GM19023 (cell line): Measurements from ENCODE around the gene SLC15A1.
"Not testable (repeated sequence)": the region's sequence is repeated elsewhere in the genome, so short reads cannot be mapped to it uniquely, and the experiment has no call there.

Experiments
- ATAC-seq: cut with Tn5 transposase; IDR thresholded peaks from one replicate; pipeline ENCODE4 v1.9.1; 2021; ENCODE audit warnings: mild to moderate bottlenecking, moderate library complexity; ENCODE audit not compliant: unreplicated experiment

The SLC15A1 gene

DNA sequence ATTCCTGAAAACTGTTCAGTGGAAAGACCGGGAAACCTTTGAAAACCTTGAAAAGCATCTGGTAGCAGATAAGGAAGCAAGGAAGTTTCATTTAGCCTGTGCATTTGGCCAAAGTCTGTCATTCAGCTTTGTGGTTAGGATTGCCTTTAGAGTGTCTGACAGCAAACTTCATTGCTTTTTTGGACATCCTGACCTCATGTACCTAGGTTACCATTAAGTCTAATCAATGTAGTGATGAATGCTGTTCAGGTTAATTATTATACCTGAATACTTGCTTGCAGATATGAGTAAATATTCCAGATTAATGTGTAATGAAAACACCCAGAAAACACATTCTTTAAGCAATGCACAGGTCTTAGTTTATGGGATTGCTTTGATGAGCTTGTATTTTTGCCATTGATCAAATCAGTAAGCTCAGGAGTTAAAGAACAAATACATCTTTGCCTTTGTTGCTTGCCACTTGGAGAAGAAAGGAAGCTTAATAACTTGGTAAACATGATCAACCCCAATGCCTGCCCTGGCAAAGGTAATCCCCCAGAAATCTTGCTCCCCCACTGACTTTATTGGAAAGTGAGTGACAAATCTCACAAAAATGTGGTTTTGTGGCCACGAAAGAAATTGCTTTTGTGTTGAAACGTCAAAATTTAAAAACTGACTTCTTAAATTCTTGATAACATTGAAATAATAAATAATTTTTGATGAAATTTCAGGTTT is 87.4 kb downstream of the SLC15A1 start:
- ATAC-seq, result no peak

DNA sequence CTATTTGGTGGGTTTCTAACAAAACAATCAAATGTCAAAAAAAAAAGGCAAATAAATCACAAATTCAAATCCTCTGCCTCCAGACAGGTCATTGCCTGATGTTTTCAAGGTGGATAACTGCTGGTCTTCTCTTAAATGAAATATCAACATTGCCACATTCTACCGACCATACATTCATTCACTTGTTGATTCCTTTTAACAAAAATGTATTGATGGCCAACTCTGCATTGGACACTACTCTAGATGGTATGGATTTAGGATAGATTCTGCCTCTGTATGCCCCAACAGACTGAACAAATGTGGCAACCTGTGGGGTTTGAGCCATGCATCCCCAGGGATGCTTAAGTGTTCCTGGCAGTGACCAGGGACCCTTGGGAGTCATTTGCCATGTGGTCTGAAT is 88.0 kb downstream of the SLC15A1 start:
- ATAC-seq, result no peak

DNA sequence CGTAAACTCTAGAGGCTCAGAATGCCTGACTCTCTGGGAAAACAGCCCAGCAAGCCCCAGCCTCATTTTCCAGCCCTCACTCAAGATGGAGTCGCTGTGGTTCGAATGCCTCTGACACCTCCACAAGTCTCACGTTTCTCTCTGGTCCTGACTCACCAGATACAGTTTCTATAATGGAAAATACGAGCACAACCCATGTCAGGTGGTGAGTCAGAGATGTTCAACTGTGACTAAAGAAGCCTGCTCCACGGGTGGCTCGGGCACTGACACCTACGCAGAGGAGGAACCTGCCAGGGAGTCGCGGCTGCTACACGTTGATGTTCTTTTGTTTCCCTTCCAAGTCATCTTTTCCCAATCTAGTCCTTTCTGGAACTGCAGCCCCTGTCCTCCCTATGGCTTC is 88.4 kb downstream of the SLC15A1 start:
- no peak for ATAC-seq

DNA sequence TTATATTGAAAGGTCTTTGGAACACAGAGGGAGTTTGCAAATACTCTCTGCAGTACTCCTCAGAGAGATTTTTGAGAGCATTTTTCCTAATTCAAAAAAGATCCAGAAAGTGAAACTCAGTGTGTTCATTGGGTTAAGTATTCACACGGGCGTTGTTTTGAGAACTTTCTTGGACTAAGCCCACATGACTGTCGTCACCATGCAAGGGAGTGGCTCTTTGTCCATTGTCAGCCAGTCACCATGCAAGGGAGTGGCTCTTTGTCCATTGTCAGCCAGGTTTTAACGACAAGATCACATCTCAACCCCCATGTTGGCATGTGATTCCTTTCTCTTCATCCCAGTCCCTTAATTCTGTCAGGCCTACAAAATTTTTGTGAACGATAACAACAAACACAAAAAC is 94.3 kb downstream of the SLC15A1 start:
- ATAC-seq, result no peak

DNA sequence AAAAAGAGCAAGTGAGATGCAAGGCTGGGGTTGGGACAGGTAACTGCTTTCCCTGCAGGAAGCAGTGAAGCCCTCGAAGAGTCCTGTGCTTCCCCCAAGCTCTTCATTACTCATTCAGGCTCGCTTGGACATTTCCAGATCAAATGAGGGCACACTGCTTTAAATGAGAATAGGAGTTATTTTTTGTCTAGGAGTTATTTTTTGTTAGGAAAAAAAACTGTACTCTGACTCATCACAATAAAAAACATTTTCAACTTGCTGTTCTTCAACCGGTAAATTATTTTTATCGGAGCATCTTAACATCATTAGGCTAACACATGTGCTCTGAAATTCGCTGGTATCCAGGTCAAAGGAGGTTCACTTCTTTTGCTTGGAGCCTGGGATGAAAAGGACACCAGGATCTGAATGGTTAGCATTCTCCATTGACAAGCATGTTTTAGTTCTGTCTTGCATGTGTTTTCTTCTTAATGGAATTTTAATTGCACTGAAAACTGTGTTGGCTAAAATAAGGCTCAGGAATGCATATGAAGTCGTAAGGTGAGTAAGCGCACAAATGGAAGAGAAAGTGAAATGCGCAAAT is 94.9 kb downstream of the SLC15A1 start:
- no peak for ATAC-seq

DNA sequence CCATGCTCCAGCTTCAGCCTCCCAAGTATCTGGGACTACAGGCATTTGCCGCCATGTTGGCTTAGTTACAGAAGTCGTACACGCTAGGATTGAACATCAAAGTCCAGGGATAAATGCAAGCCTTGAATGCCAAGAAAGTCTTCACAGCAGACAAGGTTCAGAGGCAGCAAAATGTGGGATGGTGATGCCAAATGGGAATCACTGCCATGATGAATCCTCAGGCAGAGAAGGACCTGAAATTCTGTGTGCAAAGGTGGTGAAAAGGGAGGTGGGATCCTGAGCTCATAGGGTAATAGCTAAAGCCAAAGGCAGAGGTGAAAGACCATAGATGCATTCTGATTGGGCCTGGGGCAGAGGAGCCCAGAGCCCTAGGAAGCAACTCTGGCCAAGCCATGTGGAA is 96.2 kb downstream of the SLC15A1 start:
- no peak for ATAC-seq

DNA sequence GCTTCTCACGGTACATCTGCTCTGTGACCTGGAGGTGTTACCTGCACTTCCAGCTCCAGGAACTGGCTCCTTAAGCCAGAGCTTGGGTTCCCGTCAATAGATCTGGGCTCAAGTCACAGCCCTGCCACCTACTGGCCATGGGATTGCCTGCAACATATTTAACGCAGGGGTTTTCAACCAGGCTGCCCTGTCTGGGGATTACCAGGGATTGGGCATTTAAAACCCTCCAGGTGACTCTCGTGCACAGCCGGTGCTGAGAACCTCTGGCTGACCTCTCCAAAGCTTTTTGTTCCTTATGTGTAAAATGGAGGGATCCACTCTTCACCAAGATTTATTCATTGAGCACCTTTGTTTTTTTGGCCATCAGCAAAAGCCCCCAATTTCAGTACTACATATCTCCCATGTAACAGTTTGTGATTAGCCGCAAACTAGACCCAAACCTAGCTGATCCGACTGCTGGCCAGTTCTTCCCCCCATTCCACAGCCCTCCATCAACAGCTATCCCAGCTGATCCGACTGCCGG is 98.9 kb downstream of the SLC15A1 start:
- ATAC-seq, result peak; percentile 97

DNA sequence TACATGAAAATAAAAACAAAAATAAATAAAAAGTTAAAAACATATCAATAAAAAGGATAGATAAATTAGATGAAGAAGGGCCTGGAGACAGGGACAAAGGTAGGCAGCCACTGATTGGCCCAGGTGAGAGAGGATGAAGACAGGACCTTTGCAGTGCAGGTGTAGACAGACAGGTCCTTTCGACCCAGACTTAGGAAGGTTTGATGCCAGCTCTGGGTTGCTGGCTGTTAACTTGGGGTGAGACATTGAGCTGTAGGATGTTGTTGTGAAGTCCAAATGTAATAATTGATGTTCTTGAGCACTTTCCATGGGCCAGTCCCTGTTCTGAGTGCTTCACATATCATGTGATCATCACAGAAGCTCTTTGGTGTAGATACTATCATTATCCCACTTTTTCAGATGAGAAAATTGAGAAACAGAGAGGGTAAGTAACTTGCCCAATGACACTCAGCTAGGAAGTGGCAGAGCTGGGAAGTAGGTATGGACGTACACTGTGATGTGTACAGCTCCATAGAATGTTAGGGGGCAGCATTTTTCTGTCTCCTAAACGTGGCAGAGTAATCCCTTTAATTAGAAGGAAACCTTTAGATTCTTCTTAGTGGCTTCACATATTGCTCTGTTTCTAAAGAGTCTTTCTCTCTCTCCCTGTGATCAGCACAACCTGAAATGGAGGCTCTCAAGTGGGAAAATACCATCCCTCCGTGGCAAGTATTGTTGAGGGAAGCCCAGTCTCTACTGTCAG is 99.6 kb downstream of the SLC15A1 start:
- ATAC-seq, result no peak

DNA sequence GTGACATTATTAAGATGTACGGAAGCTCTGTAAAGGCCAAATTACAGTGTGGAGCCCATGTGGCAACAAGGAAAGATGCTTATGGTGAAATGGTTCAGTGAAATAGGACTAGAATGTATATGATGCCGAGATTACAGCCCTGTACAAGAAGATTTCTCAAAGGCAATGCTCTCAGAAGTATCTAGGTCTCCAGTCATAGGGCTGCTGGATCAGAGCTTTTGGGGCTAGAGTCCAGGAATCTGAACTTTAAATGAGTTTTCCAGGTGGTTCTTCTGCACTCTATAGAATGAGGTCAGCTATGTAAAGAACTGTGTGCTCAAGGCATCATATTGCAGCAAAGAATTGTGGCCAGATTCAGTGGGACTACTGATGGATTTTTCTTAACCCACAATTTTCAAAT is 100.2 kb downstream of the SLC15A1 start:
- ATAC-seq, result no peak

DNA sequence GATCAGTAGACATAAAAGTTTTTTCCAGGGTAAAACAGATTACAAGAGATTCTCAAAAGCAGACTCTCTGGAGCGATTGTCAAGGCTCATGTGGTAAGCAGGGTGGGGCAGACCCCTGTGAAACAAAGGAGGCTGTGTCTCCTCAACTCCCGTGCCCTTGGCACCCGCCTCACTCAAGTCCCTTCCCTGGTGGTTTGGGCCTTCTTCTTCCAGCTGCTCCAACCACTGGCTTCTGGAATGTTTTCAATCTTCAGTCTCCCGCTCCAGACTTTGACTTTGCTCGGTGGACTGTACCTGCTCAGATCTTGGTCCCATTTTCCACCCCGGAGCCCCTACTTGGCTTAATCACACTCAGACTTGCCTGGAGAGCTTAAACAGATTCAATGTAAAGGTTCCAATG is 100.7 kb downstream of the SLC15A1 start:
- no peak for ATAC-seq

DNA sequence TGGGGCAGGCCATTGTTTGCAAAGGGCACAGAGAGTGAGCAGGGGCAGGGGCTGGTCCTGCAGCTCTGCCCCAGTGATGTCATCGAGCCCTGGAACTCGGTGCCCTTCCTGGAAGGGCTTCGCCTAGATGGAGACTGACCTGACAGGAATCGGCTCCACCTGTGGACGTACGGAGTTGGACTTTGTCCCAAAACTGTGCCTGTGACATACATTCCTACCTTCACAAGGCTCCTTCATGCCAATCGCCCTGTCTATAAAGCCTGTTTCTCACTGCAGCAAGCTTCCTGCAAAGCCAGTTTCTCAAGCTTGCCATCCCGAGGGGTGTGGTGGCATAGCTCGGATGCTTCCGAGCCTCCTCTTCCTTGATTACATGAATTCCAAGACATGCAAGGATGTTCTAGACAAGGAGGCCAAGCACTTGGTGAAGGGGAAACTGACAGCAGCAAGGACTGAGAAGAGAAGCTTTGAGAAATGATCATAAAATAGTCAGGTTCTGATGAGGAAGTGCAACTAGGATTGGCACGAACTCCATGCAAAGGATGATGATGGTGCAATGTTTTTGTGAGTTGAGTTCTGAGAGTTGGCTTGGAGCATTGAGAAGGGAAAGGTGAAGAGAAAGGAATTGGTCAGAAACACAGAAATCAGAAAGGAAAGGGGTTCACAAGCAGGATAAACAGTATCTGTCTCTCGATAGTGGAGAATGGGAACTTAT is 101.9 kb downstream of the SLC15A1 start:
- ATAC-seq, result no peak

DNA sequence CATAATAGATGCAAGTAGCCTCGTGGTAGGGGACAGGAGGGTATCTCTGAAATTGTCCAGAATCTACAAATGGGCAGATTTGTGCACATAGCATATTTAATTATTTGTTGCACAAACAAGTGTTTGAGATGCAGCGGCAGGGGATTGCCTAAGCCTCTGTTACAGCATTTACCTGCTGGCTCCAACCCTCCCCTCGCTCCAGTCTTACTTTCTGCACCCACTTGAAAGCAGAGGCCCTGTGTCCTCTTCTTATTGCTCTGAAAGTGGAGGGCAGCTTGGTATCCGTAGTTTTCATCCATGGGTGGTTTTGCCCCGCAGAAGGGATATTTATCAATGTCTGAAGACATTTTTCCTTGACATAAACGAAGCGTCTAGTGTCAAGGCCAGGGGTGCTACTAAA is 102.6 kb downstream of the SLC15A1 start:
- no peak for ATAC-seq

DNA sequence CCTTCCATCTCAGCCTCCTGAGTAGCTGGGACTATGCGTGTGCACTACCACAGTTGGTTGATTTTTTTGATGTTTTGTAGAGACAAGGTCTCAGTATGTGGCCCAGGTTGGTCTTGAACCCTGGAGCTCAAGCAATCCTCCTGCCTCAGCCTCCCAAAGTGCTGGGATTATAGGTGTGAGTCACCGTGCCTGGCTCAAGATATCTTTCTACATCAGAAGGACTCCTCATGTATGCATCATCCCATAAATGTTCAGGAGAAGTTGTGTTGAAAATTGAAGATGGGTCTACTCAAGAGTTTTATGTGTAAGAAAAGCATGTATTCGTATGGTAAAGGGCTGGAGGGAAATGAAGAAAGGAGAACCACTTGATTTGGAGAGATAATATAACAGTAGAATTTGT is 103.8 kb downstream of the SLC15A1 start:
- ATAC-seq, result no peak

DNA sequence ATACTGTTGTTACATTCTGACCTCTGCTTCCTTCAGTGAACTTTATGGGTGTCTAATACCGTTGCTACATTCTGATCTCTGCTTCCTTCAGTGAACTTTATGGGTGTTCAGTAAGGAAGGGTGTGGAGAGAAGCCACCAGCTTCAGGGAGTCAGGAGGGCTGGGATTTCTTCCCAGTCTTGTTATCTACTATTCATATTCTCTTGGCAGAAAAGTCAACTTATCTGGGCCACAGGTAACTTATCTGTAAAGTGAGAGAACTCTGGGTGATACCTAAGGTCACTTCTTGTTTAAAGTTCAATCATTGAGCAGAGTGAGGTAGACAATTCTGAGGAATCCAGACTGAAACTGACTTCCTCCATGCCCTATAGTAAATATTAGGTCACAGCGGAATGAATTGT is 104.3 kb downstream of the SLC15A1 start:
- ATAC-seq, result no peak

DNA sequence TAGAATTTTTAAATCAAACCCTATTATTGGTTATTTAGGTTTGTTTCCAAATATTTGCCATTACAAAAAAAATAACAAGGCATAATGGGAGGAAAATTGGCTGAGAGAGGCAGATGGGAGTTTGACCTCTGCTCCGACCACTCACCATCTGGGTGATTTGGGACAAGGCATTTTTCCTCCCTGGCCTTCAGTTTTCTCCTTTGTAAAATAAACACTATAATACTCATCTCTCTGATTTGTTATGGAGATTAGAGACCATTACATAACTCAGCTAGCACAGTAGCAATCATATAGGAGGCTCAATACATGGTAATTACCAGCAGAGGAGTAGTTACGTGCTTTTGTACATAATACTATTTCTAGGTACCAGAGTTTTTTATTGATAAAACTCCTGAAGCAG is 105.4 kb downstream of the SLC15A1 start:
- no peak for ATAC-seq

DNA sequence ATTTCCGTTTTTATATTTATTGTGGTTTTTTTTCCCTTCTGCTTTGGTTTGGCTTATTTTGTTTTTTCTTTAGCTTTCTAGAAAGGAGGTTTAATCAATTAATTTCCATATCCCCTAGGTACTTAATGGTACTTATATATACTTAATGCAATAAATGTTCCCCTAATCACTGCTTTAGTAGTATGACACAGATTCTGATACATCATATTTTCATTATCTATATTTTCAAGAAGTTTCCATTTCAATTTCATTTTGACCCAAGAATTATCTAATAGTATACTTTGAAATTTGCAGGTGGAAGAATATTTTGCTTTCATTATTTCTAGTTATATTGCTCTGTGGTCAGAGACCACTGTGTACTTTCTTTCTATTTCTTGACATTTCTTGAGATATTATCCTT is 109.0 kb downstream of the SLC15A1 start:
- ATAC-seq, result no peak

DNA sequence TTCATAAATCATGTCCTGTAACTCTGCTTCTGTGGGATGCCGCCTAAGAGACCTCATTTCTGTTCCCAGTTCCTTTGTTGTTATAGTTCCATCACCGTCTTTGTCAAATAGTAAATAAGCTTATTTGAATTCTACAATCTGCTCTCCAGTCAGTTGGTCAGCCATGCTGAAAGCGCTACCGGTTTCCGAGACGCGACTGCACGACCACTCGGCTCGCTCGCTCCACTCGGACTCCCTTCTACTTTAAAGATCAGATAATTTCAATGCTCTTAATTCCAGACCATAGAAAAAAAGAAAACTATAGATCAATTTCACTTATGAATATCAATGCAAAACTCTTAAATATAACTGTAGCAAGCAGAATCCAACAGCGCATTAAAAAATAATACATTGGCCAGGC is 111.4 kb downstream of the SLC15A1 start:
- no peak for ATAC-seq

DNA sequence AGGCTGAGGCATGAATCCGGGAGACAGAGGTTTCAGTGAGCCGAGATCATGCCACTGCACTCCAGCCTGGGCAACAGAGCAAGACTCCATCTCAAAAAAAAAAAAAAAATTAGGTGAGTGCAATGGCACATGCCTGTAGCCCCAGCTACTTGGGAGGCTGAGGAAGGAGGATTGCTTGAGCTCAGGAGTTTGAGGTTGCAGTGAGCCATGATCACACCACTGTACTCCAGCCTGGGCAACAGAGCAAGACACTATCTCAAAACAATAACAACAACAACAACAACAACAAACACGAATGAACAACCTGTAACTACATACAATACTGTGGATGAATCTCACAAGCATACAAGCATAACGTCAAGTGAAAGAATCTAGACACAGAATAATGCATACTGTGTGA is 112.7 kb downstream of the SLC15A1 start:
- ATAC-seq, result not testable (repeated sequence)

DNA sequence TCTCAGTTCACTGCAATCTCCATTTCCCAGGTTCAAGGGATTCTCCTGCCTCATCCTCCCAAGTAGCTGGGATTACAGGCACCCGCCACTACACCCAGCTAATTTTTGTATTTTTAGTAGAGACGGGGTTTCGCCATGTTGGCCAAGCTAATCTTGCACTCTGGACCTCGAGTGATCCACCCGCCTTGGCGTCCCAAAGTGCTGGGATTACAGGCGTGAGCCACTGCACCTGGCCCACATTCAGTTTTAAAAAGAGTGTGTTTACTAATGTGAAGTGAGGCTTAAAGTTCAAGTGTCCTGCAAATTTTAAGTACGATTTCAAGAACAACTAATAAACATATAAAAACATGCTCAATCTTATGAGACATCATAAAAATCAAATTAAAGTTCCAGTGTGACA is 114.1 kb downstream of the SLC15A1 start:
- not testable (repeated sequence) for ATAC-seq
